GM21423 (cell line): ENCODE measurements around the gene GLS.

Source experiments
- ATAC-seq: cut with Tn5 transposase; IDR thresholded peaks from one replicate; pipeline ENCODE4 v1.9.1; 2021; ENCODE audit warnings: mild to moderate bottlenecking, moderate library complexity; ENCODE audit not compliant: unreplicated experiment

The GLS gene

GRCh38 chr2:190965580-190966222, 85.1 kb downstream of the GLS start:
- ATAC-seq = no peak

GRCh38 chr2:190968522-190968921, 87.9 kb downstream of the GLS start:
- no peak for ATAC-seq

DNA sequence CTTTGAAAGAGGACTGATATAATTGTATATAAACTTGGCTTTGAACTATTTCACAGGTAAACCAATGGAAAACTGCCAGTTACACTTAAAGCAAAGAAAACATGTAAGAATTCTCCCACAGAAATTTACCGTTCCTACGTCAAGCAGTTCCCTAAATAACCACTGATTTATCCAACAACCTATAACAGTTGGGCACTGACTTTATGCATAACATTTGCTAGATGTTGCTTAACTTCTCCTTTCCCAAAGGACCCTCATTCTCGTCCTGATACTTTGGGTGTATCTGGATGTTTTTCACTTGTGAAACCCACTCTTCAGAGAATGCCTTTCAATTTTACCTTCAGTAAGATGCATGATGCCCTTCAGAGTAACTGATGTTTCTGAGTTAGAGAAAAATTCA, 89.5 kb downstream of the GLS start:
- no peak for ATAC-seq

DNA sequence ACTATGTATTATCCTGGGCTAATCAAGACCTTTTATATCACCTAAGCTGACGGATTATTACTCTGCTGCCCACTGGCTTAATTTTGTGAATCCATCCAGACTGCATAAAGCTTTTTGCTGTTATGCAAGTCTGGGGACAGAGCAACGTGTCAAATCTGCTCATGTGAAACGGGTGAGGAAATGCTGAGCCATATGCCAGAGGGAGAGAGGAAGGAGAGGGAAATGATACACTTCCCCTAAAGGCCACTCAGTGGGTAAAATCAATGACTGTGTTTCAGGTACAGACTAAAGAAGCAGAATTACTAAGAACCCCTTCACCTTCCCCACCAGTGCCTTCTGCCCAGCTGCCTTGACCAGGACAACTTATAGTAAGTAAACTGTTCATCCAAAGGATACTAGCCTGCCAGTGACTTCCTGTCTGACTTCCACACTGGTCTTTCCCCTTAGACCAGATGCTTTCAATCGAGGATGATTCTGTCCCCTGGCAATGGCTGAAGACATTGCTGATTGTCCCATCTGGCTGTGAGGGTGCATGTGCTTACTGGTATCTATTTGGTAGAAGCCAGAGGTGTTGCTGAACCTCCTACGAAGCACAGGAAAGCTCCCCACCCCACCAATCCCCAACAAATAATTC, 90.4 kb downstream of the GLS start:
- ATAC-seq = no peak

DNA sequence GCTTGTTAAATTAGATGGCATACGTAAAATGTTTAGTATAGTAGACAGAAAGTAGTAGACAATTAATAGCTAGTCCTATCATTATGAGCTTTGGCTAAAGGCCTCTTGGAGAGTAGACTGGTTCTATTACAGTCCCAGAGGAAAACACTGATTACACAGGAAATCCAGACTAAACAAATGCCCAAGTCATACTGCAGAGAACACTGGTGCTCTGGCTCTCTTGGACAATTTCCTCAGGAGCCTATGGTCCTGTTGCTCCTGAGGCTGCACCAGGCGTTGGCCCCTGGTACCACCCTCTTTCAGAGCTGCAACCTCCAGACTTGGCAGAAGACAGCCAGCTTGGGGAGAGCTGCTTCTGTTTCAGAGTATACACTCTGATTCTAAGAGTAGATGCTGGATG, 91.6 kb downstream of the GLS start:
- ATAC-seq = no peak

DNA sequence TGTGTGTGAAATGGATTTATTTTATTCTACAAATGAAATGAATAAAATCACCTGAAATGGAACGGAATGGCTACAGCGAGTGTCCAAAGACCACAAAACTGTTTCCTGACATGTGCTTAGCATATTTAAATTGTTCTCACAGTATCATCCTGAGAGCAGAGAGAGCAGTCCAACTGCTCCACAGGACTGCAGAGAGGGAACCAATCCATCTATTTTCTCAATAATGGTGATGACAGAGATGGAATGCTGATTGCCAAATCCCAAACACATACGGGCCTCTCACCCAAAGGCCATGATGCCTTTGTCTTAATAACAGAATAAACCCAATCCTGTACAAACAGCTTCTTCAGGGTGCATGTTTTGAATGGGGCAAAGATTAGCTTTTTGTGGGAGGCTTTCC, 92.2 kb downstream of the GLS start:
- no peak for ATAC-seq

GRCh38 chr2:190973262-190973661, 92.6 kb downstream of the GLS start:
- ATAC-seq = no peak

- no peak for ATAC-seq
These were observed 93.4 kb downstream of the GLS start for GRCh38 chr2:190973726-190974628.

- no peak for ATAC-seq
These were observed 94.2 kb downstream of the GLS start for GRCh38 chr2:190974629-190975361.

DNA sequence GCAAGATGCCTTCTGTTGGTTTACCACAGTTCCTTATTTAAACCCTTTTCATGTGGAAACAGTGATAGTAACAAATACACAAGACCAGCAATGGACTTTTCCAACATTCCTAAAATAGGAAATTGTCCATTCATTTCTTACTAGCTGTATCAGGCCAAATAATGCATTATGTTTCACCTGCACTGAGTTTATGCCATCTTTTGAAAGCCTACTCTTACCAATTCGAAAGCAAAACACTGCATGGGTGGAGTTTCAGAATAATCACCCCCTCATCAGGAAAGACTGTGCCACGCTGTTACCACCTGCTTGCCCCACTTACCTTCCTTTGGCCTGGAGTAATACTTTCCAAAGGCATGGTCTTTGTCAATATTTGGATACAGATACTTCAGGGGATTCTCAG, 95.9 kb downstream of the GLS start:
- ATAC-seq = no peak

- no peak for ATAC-seq
These were observed 96.9 kb downstream of the GLS start for GRCh38 chr2:190977505-190977904.

DNA sequence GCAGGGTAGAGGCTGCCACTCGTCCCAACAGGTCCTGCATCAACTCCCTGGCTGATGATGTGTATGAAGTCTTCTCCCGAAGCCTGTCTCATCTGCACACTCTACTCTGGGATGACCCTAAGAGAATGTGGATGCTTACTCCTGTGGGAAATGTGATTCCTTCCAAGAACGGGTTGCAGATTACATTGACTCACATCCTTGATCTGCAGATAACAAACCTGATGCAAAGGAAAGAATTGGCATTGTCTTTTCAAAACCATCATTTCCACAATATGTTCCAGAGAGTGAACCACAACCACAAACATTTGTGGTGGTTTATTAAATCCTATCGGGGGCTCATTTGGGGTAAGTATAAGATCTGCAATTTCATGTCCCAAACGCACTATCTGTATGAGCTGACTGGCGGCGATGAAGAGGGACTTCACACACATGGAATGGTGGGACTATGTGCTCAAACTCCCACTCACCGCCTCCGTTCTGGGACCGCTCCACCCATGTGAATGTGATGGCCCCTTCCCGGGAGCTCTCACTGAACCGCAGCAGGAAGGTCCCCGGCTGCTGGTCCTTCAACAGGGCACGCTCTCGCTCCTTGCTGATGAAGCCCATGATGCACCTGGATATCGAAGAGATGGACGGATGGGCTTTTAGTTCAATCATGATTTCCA, 97.9 kb downstream of the GLS start:
- ATAC-seq = no peak

DNA sequence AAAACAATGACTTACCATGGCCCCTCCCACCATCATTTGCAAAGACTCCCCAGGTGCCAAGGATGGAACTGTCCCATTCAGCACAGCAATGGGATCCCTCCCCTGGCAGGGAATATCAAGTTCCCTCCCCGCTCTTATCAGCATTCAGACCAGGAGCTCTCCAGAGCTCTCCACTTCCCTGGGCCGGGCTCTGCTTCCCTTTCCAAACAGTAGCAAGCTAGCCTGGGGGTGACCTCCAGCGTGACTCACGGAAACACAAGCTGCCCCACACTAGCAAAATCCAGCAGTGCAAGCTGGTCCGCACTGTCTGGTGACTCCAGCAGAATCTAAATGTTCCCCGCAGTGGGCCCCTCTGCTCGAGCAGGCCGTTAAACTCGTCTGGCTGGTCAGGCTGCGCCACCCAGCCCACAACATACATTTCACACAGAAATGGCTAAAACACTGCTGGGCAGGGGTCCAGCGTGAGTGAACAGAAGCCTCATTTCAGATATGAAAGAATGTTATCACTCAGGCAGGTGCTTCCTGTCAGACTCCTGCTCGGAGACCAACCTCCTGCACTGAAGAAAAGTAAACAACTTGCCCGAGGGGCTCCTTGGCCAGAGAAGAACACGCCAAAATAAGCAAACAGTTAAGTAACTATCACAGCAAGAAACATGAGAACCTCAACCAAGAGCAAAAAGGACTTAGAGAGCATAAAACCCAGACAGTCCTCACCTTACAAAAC, 99.4 kb downstream of the GLS start:
- no peak for ATAC-seq

GRCh38 chr2:190980630-190981209, 100.1 kb downstream of the GLS start:
- ATAC-seq = no peak

- ATAC-seq = no peak
These were observed 100.7 kb downstream of the GLS start for GRCh38 chr2:190981333-190981732.

- no peak for ATAC-seq
These were observed 101.1 kb downstream of the GLS start for GRCh38 chr2:190981733-190982132.

- ATAC-seq = no peak
These were observed 101.8 kb downstream of the GLS start for GRCh38 chr2:190982262-190983034.

- no peak for ATAC-seq
These were observed 104.0 kb downstream of the GLS start for GRCh38 chr2:190984595-190984994.
